GM19025 (cell line): ENCODE data around the gene PRDM8.
A peak's percentile ranks its signal among the peaks of the same experiment; 100 is the strongest.

Experiments
- ATAC-seq: cut with Tn5 transposase; IDR thresholded peaks from one replicate; pipeline ENCODE4 v1.9.1; 2021; ENCODE audit warnings: mild to moderate bottlenecking, low read depth, moderate library complexity; ENCODE audit not compliant: unreplicated experiment

Gene PRDM8

GRCh38 chr4:80183250-80184052, 13.9 kb upstream of the PRDM8 start:
- no peak for ATAC-seq

- peak; percentile 90 for ATAC-seq
Measured at GRCh38 chr4:80184053-80184824, 13.1 kb upstream of the PRDM8 start.

DNA sequence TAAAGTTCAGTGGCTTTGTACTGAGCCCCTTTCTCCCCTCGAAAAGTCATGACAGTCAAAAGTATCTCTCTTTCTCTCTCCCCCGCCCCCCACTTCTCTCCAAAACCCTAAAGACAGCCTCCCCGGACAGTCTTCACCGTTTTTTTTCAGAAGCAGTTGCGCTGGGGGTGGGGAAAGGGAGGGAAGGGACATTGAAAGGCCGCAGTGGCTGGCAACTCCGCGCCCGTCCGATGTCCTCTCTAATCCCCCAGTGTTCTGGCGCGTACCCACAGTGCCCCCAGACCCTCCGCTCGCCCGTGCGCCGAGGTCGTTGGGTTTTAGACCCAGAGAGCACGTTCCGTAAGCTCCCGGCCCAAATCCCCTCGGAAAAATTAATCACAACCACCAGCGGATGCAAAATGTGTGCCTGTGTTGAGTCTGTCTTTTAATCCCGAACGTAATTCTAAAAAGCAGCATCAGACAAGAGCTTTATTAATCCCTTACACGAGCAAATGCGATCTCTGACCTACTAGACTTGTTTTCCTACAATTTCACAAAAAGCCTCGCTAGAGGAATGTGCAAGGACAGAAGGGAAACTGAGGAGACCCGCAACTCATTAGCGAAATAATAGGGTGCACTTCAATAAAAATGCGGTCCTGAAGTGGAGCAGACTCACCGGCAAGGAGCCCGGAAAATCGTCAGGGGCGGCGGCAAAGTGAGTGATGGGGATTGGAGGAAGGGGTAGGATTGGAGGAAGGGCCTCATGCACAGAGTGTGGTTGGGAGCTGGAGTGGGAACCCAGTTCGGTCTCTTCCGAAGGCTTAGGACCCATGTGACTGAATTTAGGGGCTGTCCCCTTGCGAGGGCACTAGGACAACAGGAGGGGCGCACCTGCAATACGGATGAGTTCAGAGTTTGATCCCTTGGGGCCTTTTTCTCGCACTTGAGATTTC, 12.2 kb upstream of the PRDM8 start:
- no peak for ATAC-seq

DNA sequence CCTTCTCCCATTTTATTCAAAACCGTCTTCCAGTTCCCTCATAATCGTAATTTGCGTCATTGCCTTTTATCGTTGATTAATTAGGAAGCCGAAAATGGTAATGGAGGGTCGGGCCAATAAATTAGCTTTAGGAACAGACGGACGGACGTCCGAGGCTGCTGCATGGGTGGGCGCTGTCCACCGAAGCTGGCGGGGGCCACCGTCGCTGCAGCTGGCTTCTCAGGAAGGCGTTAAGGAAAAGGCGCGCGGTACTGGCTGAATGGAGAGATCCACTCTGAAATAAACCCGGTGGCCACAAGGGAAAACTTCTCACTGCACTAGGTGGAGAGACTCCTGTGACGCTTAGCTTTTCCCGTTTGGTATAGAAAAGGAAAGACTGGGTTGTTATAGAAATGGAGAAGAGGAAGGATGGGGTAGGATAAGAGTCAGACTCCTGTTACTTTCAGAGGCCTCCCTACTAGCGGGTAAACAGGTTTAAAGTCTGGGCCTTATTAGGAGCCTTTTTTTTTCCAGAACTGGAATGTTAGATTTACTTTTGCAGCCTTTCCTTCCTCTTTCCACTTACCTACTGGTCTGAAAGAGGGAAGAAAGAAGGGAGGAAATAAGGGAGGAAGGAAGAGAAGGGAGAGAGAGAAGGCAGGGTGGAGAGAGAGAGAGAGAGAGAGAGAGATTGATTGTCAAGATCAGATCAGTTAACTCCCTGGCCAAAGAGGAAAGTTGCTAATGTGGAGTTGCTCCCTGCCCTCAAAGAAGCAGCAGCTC, 11.3 kb upstream of the PRDM8 start:
- no peak for ATAC-seq

DNA sequence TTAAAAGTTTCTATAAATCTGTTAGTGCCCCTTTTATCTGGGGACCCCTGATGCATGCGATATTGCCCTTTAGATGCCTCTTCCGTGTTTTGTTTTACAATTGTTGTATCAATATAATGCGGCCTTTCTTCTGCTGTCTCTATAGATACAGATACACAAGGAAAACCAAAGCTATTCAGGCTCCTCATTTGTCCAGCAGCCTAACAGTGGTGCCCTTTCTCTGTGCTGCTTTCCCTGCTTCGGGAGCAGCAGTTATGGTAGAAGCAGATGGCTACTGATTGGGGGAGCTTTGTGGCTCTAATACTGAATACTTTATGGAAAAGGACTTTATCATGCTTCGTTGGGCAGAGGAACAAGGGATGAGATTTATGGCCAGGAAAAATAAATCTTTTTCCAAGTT, 10.6 kb upstream of the PRDM8 start:
- ATAC-seq, result no peak

DNA sequence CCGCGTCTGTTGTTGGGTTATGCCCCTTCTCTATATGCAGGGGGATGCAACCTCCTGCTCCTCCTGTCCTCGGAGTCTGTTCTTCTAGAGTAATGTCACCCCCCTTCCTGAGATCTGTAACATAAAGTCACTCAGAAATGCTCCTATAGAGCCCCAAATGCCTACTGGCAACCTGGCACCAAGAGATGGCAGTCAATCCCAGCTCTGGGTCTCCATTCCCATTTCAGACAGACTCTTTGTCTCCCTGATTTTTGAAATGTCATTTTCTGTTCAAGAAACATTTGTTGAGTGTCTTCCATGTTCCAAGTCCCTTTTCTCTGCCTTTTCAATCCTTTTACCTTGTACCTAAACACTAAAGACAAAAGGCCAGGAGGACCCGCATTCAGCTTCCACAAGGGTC, 9.6 kb upstream of the PRDM8 start:
- no peak for ATAC-seq

DNA sequence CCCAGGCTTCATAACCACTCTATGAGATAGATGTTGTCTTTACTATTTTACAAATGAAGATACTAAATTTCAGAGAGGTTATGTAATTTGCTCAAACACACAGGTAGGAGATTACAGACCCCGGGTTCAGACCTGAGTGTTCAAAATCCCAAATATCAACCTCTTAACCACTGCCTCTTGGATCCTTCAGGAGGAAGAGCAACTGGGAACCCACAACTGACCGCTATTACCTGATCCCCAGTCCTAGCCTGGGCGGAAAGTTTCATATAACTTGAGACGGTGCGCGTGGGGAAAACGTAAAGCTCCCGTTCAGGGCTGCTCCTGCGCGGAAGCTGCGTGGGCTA, 8.9 kb upstream of the PRDM8 start:
- ATAC-seq, result no peak

DNA sequence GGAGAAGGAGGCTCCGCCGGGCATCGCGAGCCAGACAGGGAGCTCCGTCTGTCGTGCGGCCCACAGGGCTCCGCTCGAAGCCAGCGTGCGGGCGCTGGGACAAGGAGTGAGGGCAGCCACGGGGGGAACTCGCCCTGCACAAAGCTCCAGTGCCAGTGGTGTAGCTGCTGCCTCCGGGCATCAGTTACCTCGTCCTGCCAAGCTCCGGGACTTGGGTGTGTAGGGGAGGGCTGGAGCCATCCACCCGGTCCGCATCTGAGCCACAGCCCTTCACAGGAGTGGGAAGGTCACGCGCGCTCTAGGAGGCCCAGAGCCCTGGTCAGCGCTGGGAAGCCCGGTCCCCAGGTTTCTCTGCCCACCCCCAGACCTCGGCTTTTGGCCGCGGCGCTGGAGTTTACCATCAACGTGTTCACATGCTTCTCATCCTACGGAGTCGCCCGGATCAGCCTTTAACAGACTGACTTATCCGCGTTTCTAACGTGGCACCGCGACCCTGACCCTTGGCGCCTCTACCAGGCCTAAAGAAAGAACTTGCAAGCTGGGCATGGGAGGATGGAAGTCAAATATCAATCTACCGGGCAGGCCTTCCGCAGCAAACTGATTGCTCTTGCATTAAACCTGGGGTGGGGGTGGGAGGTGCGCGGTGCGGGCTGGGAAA, 8.4 kb upstream of the PRDM8 start:
- no peak for ATAC-seq

DNA sequence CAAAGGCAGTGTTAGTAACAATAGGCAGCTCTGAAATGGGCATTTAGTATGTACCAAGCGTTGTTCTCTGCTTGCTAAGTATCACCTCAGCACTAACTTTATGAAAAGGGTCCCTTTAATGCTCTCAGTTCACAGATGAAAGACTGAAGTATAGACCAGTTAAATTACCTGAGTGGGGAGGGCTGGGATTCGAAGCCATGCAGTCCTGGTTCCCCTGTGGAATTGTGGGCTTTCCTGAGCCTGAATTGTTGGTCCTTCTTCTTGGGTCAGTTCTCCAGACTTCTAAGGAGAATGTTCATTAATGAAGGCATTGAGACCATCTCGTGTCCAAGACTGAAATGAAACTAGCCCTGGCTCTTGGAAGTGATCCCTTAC, 7.7 kb upstream of the PRDM8 start:
- no peak for ATAC-seq

DNA sequence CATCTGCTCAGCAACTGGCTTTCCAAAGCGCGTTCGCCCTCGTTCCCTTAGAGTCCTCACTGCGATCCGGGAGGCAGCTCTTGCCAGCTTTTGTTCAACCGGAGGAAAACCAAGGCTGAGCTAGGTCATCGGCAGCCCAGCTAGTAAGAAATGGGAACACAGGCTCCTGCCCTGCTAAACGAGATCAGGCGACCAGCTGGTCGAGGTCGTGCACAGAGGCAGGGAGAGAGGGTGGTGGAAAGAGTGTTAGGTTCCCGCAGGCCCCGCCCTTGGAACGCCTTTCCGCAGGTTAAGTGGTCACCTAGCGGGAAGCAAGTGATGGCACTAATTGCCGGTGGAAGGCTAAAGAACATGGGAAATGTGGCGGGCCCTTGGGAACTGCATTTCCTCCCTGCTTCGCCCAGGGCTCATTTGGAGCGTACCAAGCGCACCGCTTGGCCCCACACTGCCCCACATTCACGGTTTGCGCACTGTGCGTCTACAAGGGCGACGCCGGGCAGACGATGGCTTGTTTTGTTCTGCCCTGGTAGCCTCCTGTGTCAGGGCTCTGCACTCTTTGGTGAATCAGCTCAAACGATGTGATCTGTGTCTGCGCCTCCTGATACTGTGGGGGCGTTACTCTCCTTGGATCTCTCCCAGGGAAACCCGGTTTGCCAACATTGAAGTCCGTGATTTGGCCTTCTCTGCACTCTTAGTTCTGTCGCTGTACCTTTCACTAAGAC, 7.2 kb upstream of the PRDM8 start:
- ATAC-seq, result no peak

- ATAC-seq, result no peak
Measured at GRCh38 chr4:80192252-80192866, 4.9 kb upstream of the PRDM8 start.

GRCh38 chr4:80192937-80193336, 4.4 kb upstream of the PRDM8 start:
- ATAC-seq, result no peak

DNA sequence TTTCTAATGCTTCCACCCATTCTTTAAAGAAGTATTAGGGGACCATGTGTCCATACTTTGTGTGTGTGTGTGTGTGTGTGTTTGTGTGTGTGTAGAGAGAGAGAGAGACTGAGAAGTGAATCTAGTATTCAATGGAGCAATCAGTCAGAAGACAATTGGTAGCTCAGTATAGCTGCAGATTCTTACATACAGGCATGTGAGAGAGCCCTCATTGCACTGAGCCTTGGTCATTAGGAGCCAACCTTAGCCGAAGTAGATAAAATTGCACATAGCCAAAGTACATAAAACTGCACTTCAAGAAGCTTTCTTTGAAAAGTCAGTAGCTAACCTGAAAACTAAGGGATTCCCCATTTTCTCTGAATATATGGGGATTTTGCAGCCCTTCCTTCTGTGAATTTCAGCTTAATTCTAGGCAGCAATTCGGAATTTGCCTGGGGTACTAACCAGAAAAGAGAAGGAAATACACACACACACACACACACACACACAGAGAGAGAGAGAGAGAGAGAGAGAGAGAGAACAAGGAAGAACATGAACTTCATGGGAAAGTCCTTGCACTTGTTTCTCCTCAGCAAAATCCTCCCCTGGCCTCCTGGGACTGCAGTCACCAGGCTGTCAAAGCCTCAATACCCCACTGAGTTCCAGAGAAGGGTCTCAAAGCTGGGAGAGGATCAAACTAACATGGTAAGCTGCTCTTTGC, 1.7 kb upstream of the PRDM8 start:
- ATAC-seq, result no peak

- no peak for ATAC-seq
Measured at GRCh38 chr4:80196259-80196921, 913 bp upstream of the PRDM8 start.

DNA sequence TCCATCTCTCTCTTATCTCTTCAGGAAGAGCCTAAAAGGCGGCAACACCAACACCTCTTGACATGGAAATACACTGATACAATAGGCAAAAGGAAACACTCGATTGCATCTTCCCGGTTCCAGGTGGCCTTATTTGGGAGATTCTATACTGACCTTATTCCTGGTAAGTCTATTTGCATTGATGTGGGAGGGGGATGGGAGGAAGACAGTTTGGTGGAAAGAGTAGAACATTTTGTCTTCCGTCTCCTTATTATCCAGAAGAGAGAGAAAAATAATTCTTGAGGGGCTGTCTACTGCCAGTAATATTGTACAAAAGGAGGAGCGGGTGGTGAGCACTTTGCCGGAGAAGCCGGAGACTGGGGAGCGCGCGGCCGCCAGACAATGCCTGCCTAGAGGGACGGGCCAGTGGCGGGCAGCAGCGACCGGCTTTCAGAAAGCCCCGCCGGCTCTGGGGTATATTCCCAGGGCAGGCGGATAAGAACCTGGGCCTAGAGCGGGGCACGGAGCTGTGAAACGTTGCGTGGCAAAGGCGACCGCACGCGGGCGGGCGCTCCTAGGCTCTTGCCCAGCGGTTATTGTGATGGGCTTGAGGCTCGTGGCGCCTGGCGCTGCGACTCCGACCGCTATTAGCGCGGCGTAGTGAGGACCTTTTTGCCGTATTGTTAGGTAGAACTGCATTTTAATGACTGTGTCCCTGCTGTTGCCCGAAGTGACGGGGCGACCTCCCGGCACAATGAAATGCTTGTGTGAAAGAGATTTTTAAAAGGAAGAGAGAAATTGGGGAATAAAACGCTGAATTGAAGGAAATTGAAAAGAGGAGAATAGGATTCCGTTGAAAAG, 518 bp downstream of the PRDM8 start:
- ATAC-seq, result no peak

DNA sequence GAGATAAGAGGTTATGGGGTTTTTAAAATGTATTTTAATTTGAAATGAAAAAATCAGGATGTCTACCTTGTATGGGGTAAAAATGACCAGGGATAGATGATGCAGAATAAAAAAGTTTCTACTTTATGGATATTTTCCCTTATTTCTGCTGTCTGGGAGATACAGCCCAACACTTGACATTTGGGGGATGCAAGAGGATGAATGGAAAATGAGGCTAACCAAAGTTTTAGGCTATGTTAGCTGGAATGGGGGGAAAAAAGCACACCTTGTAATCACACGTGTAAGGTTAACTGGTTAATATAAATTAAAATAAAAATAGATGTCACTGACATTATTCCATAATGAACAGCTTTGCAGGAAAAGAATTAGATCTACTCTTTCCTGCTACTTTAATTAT, 1.1 kb downstream of the PRDM8 start:
- ATAC-seq, result no peak
